ENCODE results near the gene DES. TPM values are rescaled to one million over a fixed set of nuclear protein-coding genes. Genes with fewer than 3 reads are reported as not detected.

DES gene
- polyA plus RNA-seq, 1 donor from 2014 or later: not detected

DNA sequence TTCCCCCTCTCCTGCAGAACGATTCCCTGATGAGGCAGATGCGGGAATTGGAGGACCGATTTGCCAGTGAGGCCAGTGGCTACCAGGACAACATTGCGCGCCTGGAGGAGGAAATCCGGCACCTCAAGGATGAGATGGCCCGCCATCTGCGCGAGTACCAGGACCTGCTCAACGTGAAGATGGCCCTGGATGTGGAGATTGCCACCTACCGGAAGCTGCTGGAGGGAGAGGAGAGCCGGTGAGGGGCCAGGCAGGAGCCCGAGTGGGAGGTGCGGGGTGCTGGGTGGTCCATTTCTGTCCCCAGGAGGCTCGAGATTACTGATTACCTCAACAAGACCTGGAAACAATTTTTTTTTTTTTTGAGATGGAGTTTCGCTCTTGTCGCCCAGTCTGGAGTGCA lies 3.1 kb downstream of the DES start:
- H3F3A ChIP-seq (ENCODE audit: insufficient read depth, low read length, poor library complexity, severe bottlenecking): no peaks in the 10 kb centered on the region
- no peak overlapping the region for H3K9ac ChIP-seq (ENCODE audit: low read length)
- no peaks in the 10 kb centered on the region for H3K36me3 ChIP-seq (ENCODE audit: insufficient read depth, low read length)
- no peak overlapping the region for H2AFZ ChIP-seq (ENCODE audit: low read depth, low read length)
- no peaks in the 10 kb centered on the region for H3K9me2 ChIP-seq (ENCODE audit: insufficient read depth, low read length)
- H3K4me2 ChIP-seq (ENCODE audit: low read length): no peak overlapping the region
- TF ChIP-seq, protein P1, sequence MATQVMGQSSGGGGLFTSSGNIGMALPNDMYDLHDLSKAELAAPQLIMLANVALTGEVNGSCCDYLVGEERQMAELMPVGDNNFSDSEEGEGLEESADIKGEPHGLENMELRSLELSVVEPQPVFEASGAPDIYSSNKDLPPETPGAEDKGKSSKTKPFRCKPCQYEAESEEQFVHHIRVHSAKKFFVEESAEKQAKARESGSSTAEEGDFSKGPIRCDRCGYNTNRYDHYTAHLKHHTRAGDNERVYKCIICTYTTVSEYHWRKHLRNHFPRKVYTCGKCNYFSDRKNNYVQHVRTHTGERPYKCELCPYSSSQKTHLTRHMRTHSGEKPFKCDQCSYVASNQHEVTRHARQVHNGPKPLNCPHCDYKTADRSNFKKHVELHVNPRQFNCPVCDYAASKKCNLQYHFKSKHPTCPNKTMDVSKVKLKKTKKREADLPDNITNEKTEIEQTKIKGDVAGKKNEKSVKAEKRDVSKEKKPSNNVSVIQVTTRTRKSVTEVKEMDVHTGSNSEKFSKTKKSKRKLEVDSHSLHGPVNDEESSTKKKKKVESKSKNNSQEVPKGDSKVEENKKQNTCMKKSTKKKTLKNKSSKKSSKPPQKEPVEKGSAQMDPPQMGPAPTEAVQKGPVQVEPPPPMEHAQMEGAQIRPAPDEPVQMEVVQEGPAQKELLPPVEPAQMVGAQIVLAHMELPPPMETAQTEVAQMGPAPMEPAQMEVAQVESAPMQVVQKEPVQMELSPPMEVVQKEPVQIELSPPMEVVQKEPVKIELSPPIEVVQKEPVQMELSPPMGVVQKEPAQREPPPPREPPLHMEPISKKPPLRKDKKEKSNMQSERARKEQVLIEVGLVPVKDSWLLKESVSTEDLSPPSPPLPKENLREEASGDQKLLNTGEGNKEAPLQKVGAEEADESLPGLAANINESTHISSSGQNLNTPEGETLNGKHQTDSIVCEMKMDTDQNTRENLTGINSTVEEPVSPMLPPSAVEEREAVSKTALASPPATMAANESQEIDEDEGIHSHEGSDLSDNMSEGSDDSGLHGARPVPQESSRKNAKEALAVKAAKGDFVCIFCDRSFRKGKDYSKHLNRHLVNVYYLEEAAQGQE (IDR thresholded peaks at IDR 0.05; ENCODE audit: borderline replicate concordance): no peak
- TF ChIP-seq SMC3 (conservative IDR thresholded peaks at IDR 0.05; ENCODE audit: poor library complexity) (no peak), POLR2AphosphoS5 (IDR thresholded peaks at IDR 0.05) (no peak), TAF1 (IDR thresholded peaks at IDR 0.05; ENCODE audit: low read depth) (no peak)
- no peak overlapping the region for H3K4me3 ChIP-seq (ENCODE audit: low read length)
- no peaks in the 10 kb centered on the region for H4K20me1 ChIP-seq (ENCODE audit: insufficient read depth)
- H3K79me2 ChIP-seq (replicated peaks; ENCODE audit: insufficient read depth, low read length): no peaks in the 10 kb centered on the region
- H3K27me3 ChIP-seq (ENCODE audit: insufficient read depth, low read depth, low read length): peaks cover 18% of the 10 kb centered on the region
- H3K27ac ChIP-seq (ENCODE audit: low read length): no peak overlapping the region
- H3K9me3 ChIP-seq (ENCODE audit: low read length): no peaks in the 10 kb centered on the region

DNA sequence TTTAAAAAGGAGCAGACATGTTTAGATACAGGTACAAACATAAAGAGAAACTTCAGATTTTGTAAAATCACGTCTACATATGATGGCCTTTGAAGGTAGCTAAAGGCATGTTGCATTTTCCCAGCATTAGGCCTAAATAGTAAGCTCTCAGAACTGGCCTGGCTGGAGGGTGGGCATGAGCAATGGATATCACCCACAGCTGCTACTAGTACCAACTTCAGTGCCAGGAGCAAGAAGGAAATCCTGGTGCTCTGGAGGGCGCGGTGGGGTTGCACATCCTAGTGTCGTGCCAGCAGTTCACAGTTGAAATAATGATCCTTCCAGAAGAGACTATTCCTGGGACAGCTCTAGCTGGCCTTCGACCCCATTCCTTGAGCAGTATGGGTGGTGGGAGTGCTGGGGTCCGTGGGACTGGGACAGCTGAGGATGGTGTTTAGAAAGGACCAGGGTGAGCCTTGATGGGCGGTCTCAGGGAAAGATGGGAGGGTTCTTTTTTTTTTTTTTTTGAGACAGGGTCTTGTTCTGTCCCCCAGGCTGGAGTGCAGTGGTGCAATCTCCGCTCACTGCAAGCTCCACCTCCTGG lies 4.9 kb downstream of the DES start:
- H3K4me3 ChIP-seq (ENCODE audit: low read length): no peak overlapping the region
- no peaks in the 10 kb centered on the region for H3K9me2 ChIP-seq (ENCODE audit: insufficient read depth, low read length)
- no peaks in the 10 kb centered on the region for H3K79me2 ChIP-seq (replicated peaks; ENCODE audit: insufficient read depth, low read length)
- no peak overlapping the region for H3K9ac ChIP-seq (ENCODE audit: low read length)
- H4K20me1 ChIP-seq (ENCODE audit: insufficient read depth): no peaks in the 10 kb centered on the region
- H3K27me3 ChIP-seq (ENCODE audit: insufficient read depth, low read depth, low read length): peaks cover 18% of the 10 kb centered on the region
- H3K4me2 ChIP-seq (ENCODE audit: low read length): no peak overlapping the region
- H3K9me3 ChIP-seq (ENCODE audit: low read length): no peaks in the 10 kb centered on the region
- no peaks in the 10 kb centered on the region for H3F3A ChIP-seq (ENCODE audit: insufficient read depth, low read length, poor library complexity, severe bottlenecking)
- H3K36me3 ChIP-seq (ENCODE audit: insufficient read depth, low read length): no peaks in the 10 kb centered on the region
- TF ChIP-seq POLR2AphosphoS5 (IDR thresholded peaks at IDR 0.05): no peak
- TF ChIP-seq, protein P2, sequence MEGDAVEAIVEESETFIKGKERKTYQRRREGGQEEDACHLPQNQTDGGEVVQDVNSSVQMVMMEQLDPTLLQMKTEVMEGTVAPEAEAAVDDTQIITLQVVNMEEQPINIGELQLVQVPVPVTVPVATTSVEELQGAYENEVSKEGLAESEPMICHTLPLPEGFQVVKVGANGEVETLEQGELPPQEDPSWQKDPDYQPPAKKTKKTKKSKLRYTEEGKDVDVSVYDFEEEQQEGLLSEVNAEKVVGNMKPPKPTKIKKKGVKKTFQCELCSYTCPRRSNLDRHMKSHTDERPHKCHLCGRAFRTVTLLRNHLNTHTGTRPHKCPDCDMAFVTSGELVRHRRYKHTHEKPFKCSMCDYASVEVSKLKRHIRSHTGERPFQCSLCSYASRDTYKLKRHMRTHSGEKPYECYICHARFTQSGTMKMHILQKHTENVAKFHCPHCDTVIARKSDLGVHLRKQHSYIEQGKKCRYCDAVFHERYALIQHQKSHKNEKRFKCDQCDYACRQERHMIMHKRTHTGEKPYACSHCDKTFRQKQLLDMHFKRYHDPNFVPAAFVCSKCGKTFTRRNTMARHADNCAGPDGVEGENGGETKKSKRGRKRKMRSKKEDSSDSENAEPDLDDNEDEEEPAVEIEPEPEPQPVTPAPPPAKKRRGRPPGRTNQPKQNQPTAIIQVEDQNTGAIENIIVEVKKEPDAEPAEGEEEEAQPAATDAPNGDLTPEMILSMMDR (IDR thresholded peaks at IDR 0.05; ENCODE audit: poor library complexity, severe bottlenecking): no peak
- no peak for TF ChIP-seq RAD21 (conservative IDR thresholded peaks at IDR 0.05)
- no peak for TF ChIP-seq SMC3 (conservative IDR thresholded peaks at IDR 0.05; ENCODE audit: poor library complexity)
- TF ChIP-seq, protein P1 (IDR thresholded peaks at IDR 0.05; ENCODE audit: borderline replicate concordance): no peak
- no peak for TF ChIP-seq MXI1 (conservative IDR thresholded peaks at IDR 0.05; ENCODE audit: poor library complexity, severe bottlenecking)
- no peak for TF ChIP-seq EZH2 (IDR thresholded peaks at IDR 0.05; ENCODE audit: borderline replicate concordance, insufficient read depth, low read length, poor library complexity, severe bottlenecking)
- TF ChIP-seq TAF1 (IDR thresholded peaks at IDR 0.05; ENCODE audit: low read depth): no peak
- no peak for TF ChIP-seq EP300 (conservative IDR thresholded peaks at IDR 0.05; ENCODE audit: poor library complexity, severe bottlenecking)
- H2AFZ ChIP-seq (ENCODE audit: low read depth, low read length): no peak overlapping the region
- H3K27ac ChIP-seq (ENCODE audit: low read length): no peak overlapping the region
